ENCODE measurements around the gene PCDHA7. TPM values are rescaled to one million over a fixed set of nuclear protein-coding genes. Genes with fewer than 3 reads are reported as not detected.
"Not testable (repeated sequence)": the region's sequence is repeated elsewhere in the genome, so short reads cannot be mapped to it uniquely, and the experiment has no call there.

The PCDHA7 gene
- total and polyA plus RNA-seq, 12 donors = 0.16 to 1.2 (median 0.22) TPM; not detected in 2

DNA sequence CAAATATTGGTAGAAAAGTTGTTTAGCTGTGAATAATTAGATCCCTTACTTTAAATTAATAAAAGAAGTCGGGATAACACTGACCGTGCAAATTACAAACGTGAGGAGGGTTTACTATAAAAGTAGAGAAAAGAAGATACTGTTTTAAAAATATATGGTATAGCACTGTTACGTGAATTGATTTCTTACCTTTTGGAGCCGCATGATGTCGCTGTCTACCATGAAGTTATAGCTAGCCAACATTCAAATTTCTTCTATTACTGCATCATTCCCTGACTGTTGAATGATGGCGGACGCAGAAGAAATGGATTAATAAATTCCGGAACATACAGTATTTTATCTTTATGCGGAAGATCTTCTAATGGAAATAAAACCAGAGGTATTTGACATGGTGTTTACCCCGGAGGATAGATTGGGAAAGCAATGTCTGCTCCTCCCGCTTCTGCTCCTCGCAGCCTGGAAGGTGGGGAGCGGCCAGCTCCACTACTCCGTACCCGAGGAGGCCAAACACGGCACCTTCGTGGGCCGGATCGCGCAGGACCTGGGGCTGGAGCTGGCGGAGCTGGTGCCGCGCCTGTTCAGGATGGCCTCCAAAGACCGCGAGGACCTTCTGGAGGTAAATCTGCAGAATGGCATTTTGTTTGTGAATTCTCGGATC is 6.2 kb upstream of the PCDHA7 start, which contains the start of gene PCDHA6:
Gene PCDHA6, plus strand, starts transcription at position 257 of the 658 bp plus-strand sequence. Its CDS starts 132 bp downstream, at position 389.
- Histone ChIP-seq H3K4me3 (peak within 1 kb of the TSS in 1 of 4 donors; percentile 36), H3K9me3 (replicated peaks in 1 of 3) (no peaks in the 10 kb centered on the region), H3K36me3 (replicated peaks in 1 of 2) (no peaks in the 10 kb centered on the region), H3K4me1 (replicated peaks in 1 of 2) (no peaks in the 10 kb centered on the region), H3K27ac (no peak within 1 kb of the TSS), H3K27me3 (peaks cover 4% of the 10 kb centered on the region)
- intact Hi-C loops (cut with DNase I) = no loop called here
- 13 to 25% (median 15%) methylated on average over 13 to 27 of the region's 27 CpGs for WGBS, 4 donors
- TF ChIP-seq POLR2A (IDR thresholded peaks at IDR 0.05) = no peak
- TF ChIP-seq, protein P1, sequence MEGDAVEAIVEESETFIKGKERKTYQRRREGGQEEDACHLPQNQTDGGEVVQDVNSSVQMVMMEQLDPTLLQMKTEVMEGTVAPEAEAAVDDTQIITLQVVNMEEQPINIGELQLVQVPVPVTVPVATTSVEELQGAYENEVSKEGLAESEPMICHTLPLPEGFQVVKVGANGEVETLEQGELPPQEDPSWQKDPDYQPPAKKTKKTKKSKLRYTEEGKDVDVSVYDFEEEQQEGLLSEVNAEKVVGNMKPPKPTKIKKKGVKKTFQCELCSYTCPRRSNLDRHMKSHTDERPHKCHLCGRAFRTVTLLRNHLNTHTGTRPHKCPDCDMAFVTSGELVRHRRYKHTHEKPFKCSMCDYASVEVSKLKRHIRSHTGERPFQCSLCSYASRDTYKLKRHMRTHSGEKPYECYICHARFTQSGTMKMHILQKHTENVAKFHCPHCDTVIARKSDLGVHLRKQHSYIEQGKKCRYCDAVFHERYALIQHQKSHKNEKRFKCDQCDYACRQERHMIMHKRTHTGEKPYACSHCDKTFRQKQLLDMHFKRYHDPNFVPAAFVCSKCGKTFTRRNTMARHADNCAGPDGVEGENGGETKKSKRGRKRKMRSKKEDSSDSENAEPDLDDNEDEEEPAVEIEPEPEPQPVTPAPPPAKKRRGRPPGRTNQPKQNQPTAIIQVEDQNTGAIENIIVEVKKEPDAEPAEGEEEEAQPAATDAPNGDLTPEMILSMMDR (IDR thresholded peaks at IDR 0.05) = no peak
- no peak for DNase-seq

DNA sequence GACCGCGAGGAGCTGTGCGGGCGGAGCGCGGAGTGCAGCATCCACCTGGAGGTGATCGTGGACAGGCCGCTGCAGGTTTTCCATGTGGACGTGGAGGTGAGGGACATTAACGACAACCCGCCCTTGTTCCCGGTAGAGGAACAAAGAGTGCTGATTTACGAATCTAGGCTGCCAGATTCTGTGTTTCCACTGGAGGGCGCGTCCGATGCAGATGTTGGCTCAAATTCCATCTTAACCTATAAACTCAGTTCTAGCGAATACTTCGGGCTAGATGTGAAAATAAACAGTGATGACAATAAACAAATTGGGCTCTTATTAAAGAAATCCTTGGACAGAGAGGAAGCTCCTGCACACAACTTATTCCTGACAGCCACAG is 5.7 kb upstream of the PCDHA7 start:
- Histone ChIP-seq H3K4me3 (peak overlapping the region in 1 of 4 donors; percentile 36), H3K4me1 (replicated peaks in 1 of 2) (no peaks in the 10 kb centered on the region), H3K27me3 (peaks cover 8% of the 10 kb centered on the region), H3K27ac (no peak overlapping the region), H3K36me3 (replicated peaks in 1 of 2) (no peaks in the 10 kb centered on the region), H3K9me3 (replicated peaks in 1 of 3) (no peaks in the 10 kb centered on the region)
- DNase-seq = no peak
- WGBS, 4 donors = 12 to 27% (median 19%) methylated on average over 11 to 18 of the region's 18 CpGs
- TF ChIP-seq, protein P1 (IDR thresholded peaks at IDR 0.05) = no peak
- no peak for TF ChIP-seq POLR2A (IDR thresholded peaks at IDR 0.05)
- intact Hi-C loops (cut with DNase I) = no loop called here

DNA sequence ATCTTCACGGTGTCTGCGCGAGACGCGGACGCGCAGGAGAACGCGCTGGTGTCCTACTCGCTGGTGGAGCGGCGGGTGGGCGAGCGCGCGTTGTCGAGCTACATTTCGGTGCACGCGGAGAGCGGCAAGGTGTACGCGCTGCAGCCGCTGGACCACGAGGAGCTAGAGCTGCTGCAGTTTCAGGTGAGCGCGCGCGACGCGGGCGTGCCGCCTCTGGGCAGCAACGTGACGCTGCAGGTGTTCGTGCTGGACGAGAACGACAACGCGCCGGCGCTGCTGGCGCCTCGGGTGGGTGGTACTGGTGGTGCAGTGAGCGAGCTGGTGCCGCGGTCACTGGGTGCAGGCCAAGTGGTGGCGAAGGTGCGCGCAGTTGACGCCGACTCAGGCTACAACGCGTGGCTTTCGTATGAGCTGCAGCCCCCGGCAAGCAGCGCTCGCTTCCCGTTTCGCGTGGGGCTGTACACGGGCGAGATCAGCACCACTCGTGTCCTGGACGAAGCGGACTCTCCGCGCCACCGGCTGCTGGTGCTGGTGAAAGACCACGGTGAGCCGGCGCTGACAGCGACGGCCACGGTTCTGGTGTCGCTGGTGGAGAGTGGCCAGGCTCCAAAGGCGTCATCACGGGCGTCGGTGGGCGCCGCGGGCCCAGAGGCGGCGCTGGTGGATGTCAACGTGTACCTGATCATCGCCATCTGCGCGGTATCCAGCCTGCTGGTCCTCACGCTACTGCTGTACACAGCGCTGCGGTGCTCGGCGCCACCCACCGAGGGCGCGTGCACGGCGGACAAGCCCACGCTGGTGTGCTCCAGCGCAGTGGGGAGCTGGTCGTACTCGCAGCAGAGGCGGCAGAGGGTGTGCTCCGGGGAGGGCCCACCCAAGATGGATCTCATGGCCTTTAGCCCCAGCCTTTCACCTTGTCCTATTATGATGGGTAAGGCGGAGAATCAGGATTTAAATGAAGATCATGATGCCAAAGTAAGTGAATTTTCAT is 4.3 kb upstream of the PCDHA7 start:
- intact Hi-C loops (cut with DNase I); H3K9me3 ChIP-seq (replicated peaks in 1 of 3): not testable (repeated sequence)

DNA sequence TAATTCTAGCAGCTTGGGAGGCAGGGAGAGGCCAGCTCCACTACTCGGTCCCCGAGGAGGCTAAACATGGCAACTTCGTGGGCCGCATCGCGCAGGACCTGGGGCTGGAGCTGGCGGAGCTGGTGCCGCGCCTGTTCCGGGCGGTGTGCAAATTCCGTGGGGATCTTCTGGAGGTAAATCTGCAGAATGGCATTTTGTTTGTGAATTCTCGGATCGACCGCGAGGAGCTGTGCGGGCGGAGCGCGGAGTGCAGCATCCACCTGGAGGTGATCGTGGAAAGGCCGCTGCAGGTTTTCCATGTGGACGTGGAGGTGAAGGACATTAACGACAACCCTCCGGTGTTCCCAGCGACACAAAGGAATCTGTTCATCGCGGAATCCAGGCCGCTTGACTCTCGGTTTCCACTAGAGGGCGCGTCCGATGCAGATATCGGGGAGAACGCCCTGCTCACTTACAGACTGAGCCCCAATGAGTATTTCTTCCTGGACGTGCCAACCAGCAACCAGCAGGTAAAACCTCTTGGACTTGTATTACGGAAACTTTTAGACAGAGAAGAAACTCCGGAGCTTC is 455 bp downstream of the PCDHA7 start:
- 16 to 20% (median 18%) methylated on average over 19 to 26 of the region's 38 CpGs for WGBS, 4 donors
- H3K4me1 ChIP-seq (replicated peaks in 1 of 2); H3K27ac ChIP-seq; DNase-seq; H3K36me3 ChIP-seq (replicated peaks in 1 of 2); H3K9me3 ChIP-seq (replicated peaks in 1 of 3); H3K4me3 ChIP-seq; intact Hi-C loops (cut with DNase I): not testable (repeated sequence)
- peaks cover 21% of the 10 kb centered on the region for H3K27me3 ChIP-seq

More for the DNA sequence above, 4.3 kb upstream of the PCDHA7 start:
- H3K27ac ChIP-seq; H3K36me3 ChIP-seq (replicated peaks in 1 of 2); H3K4me3 ChIP-seq; DNase-seq; H3K4me1 ChIP-seq (replicated peaks in 1 of 2): not testable (repeated sequence)
- WGBS, 4 donors = 35 to 45% (median 40%) methylated on average over 30 to 106 of the region's 106 CpGs
- H3K27me3 ChIP-seq = peaks cover 15% of the 10 kb centered on the region

Data from adrenal gland (tissue), 12 donors.